Stimulated activated CD4-positive, alpha-beta T cell treated with anti-CD3 and anti-CD28 coated beads, TNF-alpha, amount 100 ng/mL, for 24 hours (primary cell): ENCODE results near the gene SNAP25.

Experiments
- DNase-seq, 3 experiments: peaks; one replicate each; pipeline ENCODE4 v3.0.0-alpha.2; 2020; ENCODE audit warnings: low read depth in 3 of 3

The SNAP25 gene

GRCh38 chr20:10304471-10305046 is 85.9 kb downstream of the SNAP25 start:
- DNase-seq: no peak

- DNase-seq: no peak
Observed at GRCh38 chr20:10306440-10307358, 88.1 kb downstream of the SNAP25 start.

DNA sequence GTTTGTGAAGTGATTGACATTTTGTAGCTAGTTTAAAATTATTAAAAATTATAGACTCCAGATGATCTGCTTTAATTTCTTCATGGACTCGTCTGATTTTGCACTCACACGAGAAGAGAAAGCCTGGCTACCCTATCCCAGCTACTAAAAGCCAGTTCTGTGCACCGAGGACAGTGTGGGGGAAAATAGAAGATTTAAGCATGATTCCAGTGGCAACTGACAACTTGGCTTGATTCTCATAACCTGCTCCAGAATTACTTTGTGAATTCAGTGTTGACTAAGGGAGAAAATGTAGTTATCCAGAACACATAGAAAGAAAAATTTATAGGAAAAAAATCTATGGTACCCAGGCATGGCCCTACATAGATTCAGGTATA is 88.7 kb downstream of the SNAP25 start:
- no peak for DNase-seq

- DNase-seq: no peak
Observed at GRCh38 chr20:10308652-10309051, 90.0 kb downstream of the SNAP25 start.

DNA sequence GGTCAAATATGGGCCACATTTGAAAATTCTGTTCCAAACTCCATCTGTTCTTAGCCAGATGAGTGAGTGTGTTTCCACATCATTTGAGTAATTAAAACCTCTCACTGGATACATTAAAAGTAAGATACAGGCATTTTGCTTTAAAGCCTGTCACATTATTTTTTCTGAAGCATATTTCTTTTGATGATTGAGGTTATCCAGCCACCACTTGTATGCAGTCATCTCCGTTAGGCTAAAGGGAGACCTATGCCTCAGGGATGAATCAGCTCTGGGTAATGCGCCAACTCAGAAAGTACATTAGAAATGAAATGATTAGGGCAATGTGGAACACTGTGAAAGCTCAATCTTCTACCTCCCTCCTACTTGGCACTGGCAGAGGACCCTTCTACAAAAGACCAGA is 90.7 kb downstream of the SNAP25 start:
- no peak for DNase-seq

- no peak for DNase-seq
Observed at GRCh38 chr20:10312111-10312510, 93.5 kb downstream of the SNAP25 start.

GRCh38 chr20:10313215-10313614 is 94.6 kb downstream of the SNAP25 start:
- DNase-seq: no peak

GRCh38 chr20:10313701-10314100 is 95.1 kb downstream of the SNAP25 start:
- no peak for DNase-seq

GRCh38 chr20:10314198-10314597 is 95.6 kb downstream of the SNAP25 start:
- DNase-seq: no peak

GRCh38 chr20:10315138-10315537 is 96.5 kb downstream of the SNAP25 start:
- no peak for DNase-seq

DNA sequence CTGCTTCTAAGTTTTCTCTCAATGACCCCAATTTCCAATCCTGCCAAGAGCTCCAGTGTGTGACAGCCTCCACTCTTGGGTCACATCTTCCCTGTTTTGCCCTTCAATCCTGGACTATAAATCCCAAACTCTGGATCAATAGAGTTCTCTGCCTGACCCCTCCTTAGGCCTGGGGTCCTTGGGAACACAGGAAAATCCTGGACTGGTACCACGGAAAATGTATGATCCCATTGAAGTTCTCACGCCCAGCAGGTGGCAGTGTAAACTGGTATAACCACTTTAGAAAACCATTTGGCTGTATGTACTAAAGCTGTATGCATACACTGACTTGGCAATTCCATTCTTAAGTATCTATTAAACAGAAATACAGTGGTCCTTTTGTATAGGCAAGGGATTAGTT is 98.0 kb downstream of the SNAP25 start:
- DNase-seq: peak in 1 of 3 experiments; percentile 4

DNA sequence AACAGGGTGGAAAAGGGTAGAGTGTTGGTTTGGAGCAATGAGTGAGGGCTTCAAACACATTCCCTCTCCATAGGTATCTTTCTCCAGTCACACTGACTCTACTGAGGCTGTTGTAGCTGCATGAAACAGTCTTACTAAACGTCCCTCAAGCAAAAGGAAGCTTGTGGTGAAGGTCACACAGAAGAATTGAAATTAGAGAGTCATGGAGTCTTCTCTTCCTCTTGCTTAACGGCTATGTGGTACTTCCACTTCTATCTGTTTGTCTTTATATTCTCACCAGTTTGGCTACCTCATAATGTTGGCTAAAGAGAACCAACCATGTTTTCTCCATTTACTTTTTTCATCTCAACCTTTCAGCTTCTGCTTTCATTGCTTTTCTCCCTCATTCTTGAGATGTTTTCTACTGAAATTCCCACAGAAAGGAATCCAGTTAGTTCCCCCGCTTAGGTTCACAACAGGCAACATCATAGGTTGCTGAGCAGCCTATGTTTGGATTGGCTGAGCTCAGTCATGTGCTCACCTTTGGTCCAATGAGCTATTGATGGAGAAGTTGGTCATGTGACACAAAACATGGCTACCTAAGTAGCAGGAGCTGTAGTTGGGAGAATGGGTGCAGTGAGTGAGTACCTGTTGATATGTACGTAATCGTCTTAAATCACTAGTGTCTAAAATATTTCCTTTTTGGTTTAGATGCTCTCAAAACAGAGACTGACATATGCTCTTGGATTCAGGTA is 99.8 kb downstream of the SNAP25 start:
- no peak for DNase-seq

DNA sequence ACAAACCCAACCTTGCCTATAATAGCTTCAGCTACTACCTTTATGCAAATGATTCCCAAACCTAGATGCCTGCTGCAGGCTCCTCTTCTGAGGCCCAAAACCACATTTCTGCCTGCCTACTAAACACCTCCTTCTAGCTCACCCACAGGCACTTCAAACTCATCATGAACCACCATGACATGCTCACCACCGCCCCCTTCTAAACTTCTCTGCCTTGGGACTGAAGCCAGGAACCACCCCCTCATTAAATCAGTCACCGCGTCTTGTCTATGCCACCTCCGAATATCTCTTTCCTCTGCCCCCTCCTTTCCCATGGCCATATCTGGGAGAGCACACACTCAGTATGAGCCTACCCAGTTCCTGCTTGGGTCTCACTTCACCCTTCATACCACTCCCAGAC is 101.2 kb downstream of the SNAP25 start:
- DNase-seq: no peak

GRCh38 chr20:10321138-10321717 is 102.6 kb downstream of the SNAP25 start:
- DNase-seq: no peak

DNA sequence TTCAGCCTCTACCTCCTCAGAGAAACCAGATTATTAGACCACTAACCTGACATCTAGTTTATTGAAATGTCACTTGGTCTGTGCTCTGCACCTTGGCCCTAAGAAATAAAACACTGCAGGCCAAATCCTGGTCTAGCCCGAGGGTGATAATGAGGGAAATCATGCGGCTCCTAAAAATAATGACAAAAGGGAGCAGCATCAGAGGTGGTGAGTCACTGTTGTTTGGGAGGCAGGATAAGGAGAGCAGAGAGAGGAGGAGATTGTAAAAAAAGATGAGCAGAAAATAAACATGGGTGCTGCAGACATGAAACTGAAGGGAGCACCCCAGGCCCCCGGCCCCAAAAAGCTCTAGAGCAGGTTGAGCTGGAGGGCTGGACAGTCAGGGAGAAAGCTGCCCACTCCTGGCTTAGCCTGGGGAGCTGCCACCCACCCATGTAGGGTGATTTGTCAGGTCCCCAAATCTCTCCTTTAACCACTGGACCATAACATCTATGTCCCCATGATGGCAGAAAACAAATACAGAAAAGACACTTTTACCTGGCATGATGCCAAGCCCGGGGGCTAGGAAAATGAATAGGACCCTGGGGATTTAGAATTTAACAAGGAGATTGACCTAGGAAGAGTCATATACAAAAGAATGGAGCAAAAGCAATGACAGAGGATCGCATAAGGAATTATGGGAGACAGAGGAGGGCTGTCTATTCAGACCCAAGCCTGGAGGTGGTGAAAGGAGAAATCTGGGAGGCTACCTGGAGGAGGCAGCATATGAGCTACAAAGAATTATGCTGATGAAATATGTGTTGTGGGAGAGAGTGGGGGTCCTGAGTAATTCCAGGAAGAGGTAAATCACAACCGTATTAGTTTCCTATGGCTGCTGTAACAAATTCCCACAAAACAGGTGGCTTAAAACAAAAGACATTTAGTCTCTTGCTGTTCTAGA is 103.7 kb downstream of the SNAP25 start:
- no peak for DNase-seq

- no peak for DNase-seq
Observed at GRCh38 chr20:10323729-10324128, 105.1 kb downstream of the SNAP25 start.

GRCh38 chr20:10324198-10324847 is 105.7 kb downstream of the SNAP25 start:
- DNase-seq: no peak

- no peak for DNase-seq
Observed at GRCh38 chr20:10328897-10329255, 110.2 kb downstream of the SNAP25 start.

DNA sequence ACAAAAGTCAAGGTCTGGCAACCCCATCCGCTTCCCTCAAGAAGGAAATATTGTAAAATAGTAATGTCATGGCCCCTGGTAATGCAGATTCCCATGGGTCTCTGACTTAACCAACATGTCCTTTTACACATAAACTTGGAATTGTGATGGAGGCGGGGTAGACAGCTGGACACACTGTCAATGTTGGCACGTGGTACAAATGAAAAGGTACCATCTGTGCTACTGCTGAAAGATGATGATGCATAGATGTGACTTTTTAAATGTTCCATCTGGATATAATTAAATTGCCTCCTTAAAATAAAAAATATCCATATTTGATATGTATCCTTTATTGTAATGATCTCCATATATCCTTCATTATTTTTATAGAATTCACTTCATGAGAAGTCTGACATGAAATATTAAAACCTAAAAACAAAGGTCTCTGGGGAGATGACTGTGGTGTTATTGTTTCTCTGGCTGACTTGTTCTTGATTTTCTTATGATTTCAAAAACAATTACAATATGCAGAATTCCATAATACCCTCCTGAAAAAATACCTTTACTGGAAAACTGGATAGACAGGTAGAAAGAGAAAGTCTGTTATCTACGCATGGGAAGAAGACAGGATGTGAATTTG is 110.9 kb downstream of the SNAP25 start:
- DNase-seq: no peak

- no peak for DNase-seq
Observed at GRCh38 chr20:10330071-10330470, 111.4 kb downstream of the SNAP25 start.
